ENCODE data around the gene LRRC47. TPM values are rescaled to one million over a fixed set of nuclear protein-coding genes. Genes with fewer than 3 reads are reported as not detected.
A peak's percentile ranks its signal among the peaks of the same experiment; 100 is the strongest.

LRRC47 gene
- polyA plus RNA-seq (2013, experiment 1 of 4) = 57.4 TPM
- polyA plus RNA-seq (2013, experiment 2 of 4) = 63.8 TPM
- 32.0 TPM for polyA plus RNA-seq (2013, experiment 3 of 4)
- polyA plus RNA-seq (2013, experiment 4 of 4) = 37.0 TPM

DNA sequence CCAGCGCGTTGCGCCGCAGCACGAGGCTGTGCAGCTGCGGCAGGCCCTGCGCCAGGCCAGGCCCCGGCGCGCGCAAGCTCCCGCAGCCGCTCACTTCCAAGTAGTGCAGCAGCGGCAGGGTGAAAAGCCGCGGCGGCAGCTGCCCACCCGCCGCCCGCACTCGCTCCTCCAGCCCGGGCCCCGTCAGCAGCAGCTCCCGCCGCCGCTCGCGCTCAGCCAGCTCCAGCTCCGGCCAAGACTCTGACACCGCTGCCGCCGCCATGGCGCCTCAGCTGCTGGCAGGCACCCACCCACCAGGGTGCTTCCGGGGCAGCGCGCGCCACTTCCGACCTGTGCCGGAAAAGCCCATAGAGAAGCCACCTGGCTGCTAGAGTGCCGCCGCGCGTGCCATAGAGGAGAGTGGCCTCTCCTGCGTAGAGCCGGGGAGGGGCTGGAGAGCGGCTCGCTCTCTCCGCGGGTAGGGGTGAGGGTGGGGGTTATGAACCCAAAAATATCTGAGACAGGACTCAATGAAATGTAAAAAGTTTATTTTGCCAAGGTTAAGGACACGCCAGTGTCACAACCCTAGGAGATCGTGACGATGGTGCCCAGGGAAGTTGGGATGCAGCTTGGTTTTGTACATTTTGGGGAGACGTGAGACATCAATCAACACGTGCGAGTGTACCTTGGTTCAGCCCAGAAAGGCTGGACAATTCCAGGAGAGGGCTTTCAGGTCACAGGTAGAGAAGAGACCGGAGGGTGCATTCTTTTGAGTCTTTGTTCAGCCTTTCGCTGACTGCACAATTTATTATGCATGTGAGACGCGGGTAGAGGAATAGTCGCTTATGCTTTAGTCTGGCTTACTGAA lies at the start of gene LRRC47:
LRRC47 (minus strand) TSS at position 284 of the 847 bp plus-strand sequence; CDS start at position 262, 22 bp downstream.
- peak within 1 kb of the TSS; percentile 82 for H3K4me3 ChIP-seq (ENCODE audit: insufficient read depth, low read depth, low read length)
- H3K27me3 ChIP-seq (ENCODE audit: control insufficient read depth, insufficient read depth, low read length, poor library complexity, severe bottlenecking) = no peaks in the 10 kb centered on the region
- peaks cover 8% of the 10 kb centered on the region for H3K4me1 ChIP-seq (ENCODE audit: control insufficient read depth, insufficient read depth, low read length)
- H3K9me3 ChIP-seq (ENCODE audit: control insufficient read depth, low read length) = no peaks in the 10 kb centered on the region
- H3K27ac ChIP-seq (ENCODE audit: insufficient read depth, low read depth, low read length, poor library complexity, severe bottlenecking) = no peak within 1 kb of the TSS
- no peaks in the 10 kb centered on the region for H3K36me3 ChIP-seq (ENCODE audit: control insufficient read depth, insufficient read depth, low read length)
- 6 to 7% methylated on average over 60 of the region's 60 CpGs for WGBS, 2 experiments

DNA sequence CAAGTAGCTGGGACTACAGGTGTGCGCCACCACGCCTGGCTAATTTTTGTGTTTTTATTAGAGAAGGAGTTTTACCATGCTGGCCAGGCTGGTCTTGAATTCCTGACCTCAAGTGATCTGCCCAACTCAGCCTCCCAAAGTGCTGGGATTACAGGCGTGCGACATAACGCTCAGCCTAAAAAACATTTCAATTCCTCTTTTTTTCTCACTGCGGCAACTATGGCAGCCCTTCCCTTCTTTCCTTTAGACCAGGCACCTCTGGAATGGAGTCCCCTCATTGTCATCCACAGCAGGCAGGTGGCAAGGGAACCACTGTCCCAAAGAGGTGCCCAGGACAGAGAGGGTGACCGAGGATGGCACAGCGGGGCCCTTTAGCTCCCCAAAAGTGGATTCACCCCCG lies 46.6 kb upstream of the LRRC47 start:
- H3K4me3 ChIP-seq (ENCODE audit: insufficient read depth, low read depth, low read length) = no peak overlapping the region
- no peaks in the 10 kb centered on the region for H3K4me1 ChIP-seq (ENCODE audit: control insufficient read depth, insufficient read depth, low read length)
- peaks cover under 1% of the 10 kb centered on the region for H3K36me3 ChIP-seq (ENCODE audit: control insufficient read depth, insufficient read depth, low read length)
- H3K27me3 ChIP-seq (ENCODE audit: control insufficient read depth, insufficient read depth, low read length, poor library complexity, severe bottlenecking) = no peaks in the 10 kb centered on the region
- WGBS, 2 experiments = 94 to 95% methylated on average over 9 of the region's 9 CpGs
- no peaks in the 10 kb centered on the region for H3K9me3 ChIP-seq (ENCODE audit: control insufficient read depth, low read length)
- H3K27ac ChIP-seq (ENCODE audit: insufficient read depth, low read depth, low read length, poor library complexity, severe bottlenecking) = no peak overlapping the region

GRCh38 chr1:3841491-3841890 lies 45.2 kb upstream of the LRRC47 start:
- Histone ChIP-seq H3K4me3 (ENCODE audit: insufficient read depth, low read depth, low read length) (no peak overlapping the region), H3K36me3 (ENCODE audit: control insufficient read depth, insufficient read depth, low read length) (peaks cover 13% of the 10 kb centered on the region), H3K27ac (ENCODE audit: insufficient read depth, low read depth, low read length, poor library complexity, severe bottlenecking) (no peak overlapping the region), H3K27me3 (ENCODE audit: control insufficient read depth, insufficient read depth, low read length, poor library complexity, severe bottlenecking) (no peaks in the 10 kb centered on the region), H3K4me1 (ENCODE audit: control insufficient read depth, insufficient read depth, low read length) (no peaks in the 10 kb centered on the region), H3K9me3 (ENCODE audit: control insufficient read depth, low read length) (no peaks in the 10 kb centered on the region)
- 93 to 96% methylated on average over 7 of the region's 7 CpGs for WGBS, 2 experiments

DNA sequence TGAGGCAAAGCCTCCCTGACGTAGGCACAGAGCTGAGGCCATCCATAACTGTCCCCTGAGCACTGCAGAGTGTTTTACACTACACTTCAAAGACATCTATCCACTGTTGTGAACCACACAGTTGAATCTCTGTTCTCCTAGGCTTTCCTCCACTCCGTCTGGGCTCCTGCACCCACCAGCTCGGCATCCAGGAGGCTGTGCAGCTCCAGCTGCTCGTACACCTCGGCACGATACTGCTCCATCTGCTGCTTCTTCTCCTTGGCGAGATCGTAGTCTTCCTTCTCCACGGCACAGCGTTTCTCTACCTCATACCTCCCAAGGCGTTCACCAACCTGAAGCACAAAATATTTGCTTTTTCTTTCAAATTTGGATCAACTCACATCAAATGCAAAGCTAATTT lies 42.5 kb upstream of the LRRC47 start:
- Histone ChIP-seq H3K4me3 (ENCODE audit: insufficient read depth, low read depth, low read length) (no peak overlapping the region), H3K4me1 (ENCODE audit: control insufficient read depth, insufficient read depth, low read length) (no peaks in the 10 kb centered on the region), H3K9me3 (ENCODE audit: control insufficient read depth, low read length) (no peaks in the 10 kb centered on the region), H3K27ac (ENCODE audit: insufficient read depth, low read depth, low read length, poor library complexity, severe bottlenecking) (no peak overlapping the region), H3K27me3 (ENCODE audit: control insufficient read depth, insufficient read depth, low read length, poor library complexity, severe bottlenecking) (no peaks in the 10 kb centered on the region), H3K36me3 (ENCODE audit: control insufficient read depth, insufficient read depth, low read length) (peaks cover 22% of the 10 kb centered on the region)
- WGBS, 2 experiments = 94 to 95% methylated on average over 11 of the region's 11 CpGs

GRCh38 chr1:3837685-3838084 lies 41.4 kb upstream of the LRRC47 start:
- Histone ChIP-seq H3K36me3 (ENCODE audit: control insufficient read depth, insufficient read depth, low read length) (peaks cover 22% of the 10 kb centered on the region), H3K4me3 (ENCODE audit: insufficient read depth, low read depth, low read length) (no peak overlapping the region)
- WGBS, 2 experiments = 95 to 100% methylated on average over 1 of the region's 1 CpG

DNA sequence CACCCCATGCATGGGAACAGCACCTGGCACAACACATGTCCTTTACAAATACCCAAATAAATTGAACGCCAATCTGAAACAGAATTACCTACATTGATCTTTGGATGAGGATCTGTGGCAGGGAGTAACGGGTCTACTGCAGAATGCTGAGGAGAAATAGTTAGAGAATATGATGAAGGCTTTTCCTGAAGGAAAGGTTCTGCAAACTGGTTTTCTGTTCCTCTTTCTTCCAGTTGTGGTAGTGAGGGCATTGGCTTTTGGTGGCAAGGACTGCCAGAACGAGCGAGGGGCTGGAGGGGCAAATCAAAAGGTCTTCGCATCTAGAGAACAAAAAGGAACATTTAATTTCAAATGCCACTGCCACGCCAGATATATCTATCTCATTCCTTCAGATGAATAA lies 40.9 kb upstream of the LRRC47 start:
- H3K36me3 ChIP-seq (ENCODE audit: control insufficient read depth, insufficient read depth, low read length) = peaks cover 22% of the 10 kb centered on the region
- no peaks in the 10 kb centered on the region for H3K9me3 ChIP-seq (ENCODE audit: control insufficient read depth, low read length)
- H3K4me1 ChIP-seq (ENCODE audit: control insufficient read depth, insufficient read depth, low read length) = no peaks in the 10 kb centered on the region
- no peak overlapping the region for H3K27ac ChIP-seq (ENCODE audit: insufficient read depth, low read depth, low read length, poor library complexity, severe bottlenecking)
- 90 to 93% methylated on average over 6 of the region's 6 CpGs for WGBS, 2 experiments
- H3K4me3 ChIP-seq (ENCODE audit: insufficient read depth, low read depth, low read length) = no peak overlapping the region
- H3K27me3 ChIP-seq (ENCODE audit: control insufficient read depth, insufficient read depth, low read length, poor library complexity, severe bottlenecking) = no peaks in the 10 kb centered on the region

More at GRCh38 chr1:3837685-3838084, 41.4 kb upstream of the LRRC47 start:
- Histone ChIP-seq H3K9me3 (ENCODE audit: control insufficient read depth, low read length) (no peaks in the 10 kb centered on the region), H3K27me3 (ENCODE audit: control insufficient read depth, insufficient read depth, low read length, poor library complexity, severe bottlenecking) (no peaks in the 10 kb centered on the region), H3K4me1 (ENCODE audit: control insufficient read depth, insufficient read depth, low read length) (no peaks in the 10 kb centered on the region), H3K27ac (ENCODE audit: insufficient read depth, low read depth, low read length, poor library complexity, severe bottlenecking) (no peak overlapping the region)

- Histone ChIP-seq H3K4me1 (ENCODE audit: control insufficient read depth, insufficient read depth, low read length) (no peaks in the 10 kb centered on the region), H3K9me3 (ENCODE audit: control insufficient read depth, low read length) (no peaks in the 10 kb centered on the region), H3K4me3 (ENCODE audit: insufficient read depth, low read depth, low read length) (no peak overlapping the region), H3K27me3 (ENCODE audit: control insufficient read depth, insufficient read depth, low read length, poor library complexity, severe bottlenecking) (no peaks in the 10 kb centered on the region), H3K36me3 (ENCODE audit: control insufficient read depth, insufficient read depth, low read length) (peaks cover 22% of the 10 kb centered on the region), H3K27ac (ENCODE audit: insufficient read depth, low read depth, low read length, poor library complexity, severe bottlenecking) (no peak overlapping the region)
- WGBS, 2 experiments = 94 to 95% methylated on average over 10 of the region's 11 CpGs
Observed at GRCh38 chr1:3836421-3836820, 40.1 kb upstream of the LRRC47 start.

DNA sequence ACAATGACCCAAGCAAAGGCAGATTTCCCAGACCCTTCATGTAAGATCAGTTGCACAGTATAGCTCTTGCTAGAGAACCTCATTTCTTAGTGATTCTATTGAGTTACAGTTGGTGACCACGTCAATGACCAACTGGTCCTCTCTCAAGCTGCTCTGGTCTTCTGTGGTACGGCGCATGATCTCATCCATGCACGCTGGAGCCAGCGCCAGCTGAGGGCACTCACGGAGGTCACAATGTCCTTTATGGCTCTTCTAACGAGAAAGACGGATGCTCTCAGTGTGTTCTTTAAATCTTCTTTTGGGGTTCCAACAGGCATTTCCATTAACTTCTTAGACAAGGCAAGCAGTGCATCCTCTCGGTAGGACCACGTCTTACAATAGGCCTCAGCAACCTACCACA lies 38.4 kb upstream of the LRRC47 start:
- Histone ChIP-seq H3K9me3 (ENCODE audit: control insufficient read depth, low read length) (no peaks in the 10 kb centered on the region), H3K4me1 (ENCODE audit: control insufficient read depth, insufficient read depth, low read length) (no peaks in the 10 kb centered on the region), H3K36me3 (ENCODE audit: control insufficient read depth, insufficient read depth, low read length) (peaks cover 22% of the 10 kb centered on the region), H3K27me3 (ENCODE audit: control insufficient read depth, insufficient read depth, low read length, poor library complexity, severe bottlenecking) (no peaks in the 10 kb centered on the region), H3K4me3 (ENCODE audit: insufficient read depth, low read depth, low read length) (no peak overlapping the region), H3K27ac (ENCODE audit: insufficient read depth, low read depth, low read length, poor library complexity, severe bottlenecking) (no peak overlapping the region)
- WGBS, 2 experiments = 95% methylated on average over 10 of the region's 10 CpGs

- no peaks in the 10 kb centered on the region for H3K27me3 ChIP-seq (ENCODE audit: control insufficient read depth, insufficient read depth, low read length, poor library complexity, severe bottlenecking)
- H3K4me1 ChIP-seq (ENCODE audit: control insufficient read depth, insufficient read depth, low read length) = no peaks in the 10 kb centered on the region
- 98% methylated on average over 4 to 5 of the region's 6 CpGs for WGBS, 2 experiments
- H3K9me3 ChIP-seq (ENCODE audit: control insufficient read depth, low read length) = no peaks in the 10 kb centered on the region
- peaks cover 16% of the 10 kb centered on the region for H3K36me3 ChIP-seq (ENCODE audit: control insufficient read depth, insufficient read depth, low read length)
- H3K27ac ChIP-seq (ENCODE audit: insufficient read depth, low read depth, low read length, poor library complexity, severe bottlenecking) = no peak overlapping the region
- no peak overlapping the region for H3K4me3 ChIP-seq (ENCODE audit: insufficient read depth, low read depth, low read length)
Observed at GRCh38 chr1:3831689-3832088, 35.4 kb upstream of the LRRC47 start.

DNA sequence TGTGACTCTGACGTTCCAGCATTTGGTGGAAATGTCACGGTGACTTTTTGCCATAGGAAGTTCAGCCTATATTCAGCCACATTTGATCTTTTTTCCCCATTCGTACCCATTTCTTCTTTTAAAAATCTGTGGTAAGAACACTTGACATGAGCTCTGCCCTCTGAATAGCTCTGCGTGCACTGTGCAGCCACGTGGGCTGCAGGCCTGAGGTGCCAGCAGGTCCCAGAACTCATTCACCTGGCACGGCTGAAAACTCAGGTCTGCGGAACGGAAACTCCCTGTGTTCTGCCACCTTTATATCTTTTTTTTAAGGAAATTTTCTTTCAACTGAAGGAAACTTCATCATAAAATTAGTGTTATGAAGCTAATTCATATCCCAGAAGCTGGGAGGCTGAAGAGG lies 32.1 kb upstream of the LRRC47 start:
- Histone ChIP-seq H3K27me3 (ENCODE audit: control insufficient read depth, insufficient read depth, low read length, poor library complexity, severe bottlenecking) (no peaks in the 10 kb centered on the region), H3K4me3 (ENCODE audit: insufficient read depth, low read depth, low read length) (no peak overlapping the region), H3K36me3 (ENCODE audit: control insufficient read depth, insufficient read depth, low read length) (peaks cover 12% of the 10 kb centered on the region), H3K27ac (ENCODE audit: insufficient read depth, low read depth, low read length, poor library complexity, severe bottlenecking) (no peak overlapping the region), H3K4me1 (ENCODE audit: control insufficient read depth, insufficient read depth, low read length) (no peaks in the 10 kb centered on the region), H3K9me3 (ENCODE audit: control insufficient read depth, low read length) (no peaks in the 10 kb centered on the region)
- 95% methylated on average over 8 of the region's 8 CpGs for WGBS, 2 experiments

Data from ectodermal cell (in vitro differentiated cells).